IMR-90 (cell line): ENCODE data around the gene GATA5. TPM values are rescaled to one million over a fixed set of nuclear protein-coding genes. Genes with fewer than 3 reads are reported as not detected.

ENCODE experiments used
- ATAC-seq: fragments of 200-7000 bp; cut with Tn5 transposase; 2 replicates; pipeline ENCODE4 v1.9.1; 2020; ENCODE audit warnings: low read depth, mild to moderate bottlenecking, moderate library complexity
- BruUV-seq: library from RNA; stranded (reverse); fragments of 400-500 nt; replicated peaks from 2 replicates; lab custom pipeline; 2021; lab: Mats Ljungman, UMichigan
- CTCF ChIA-PET: fragments of 300-600 bp; formaldehyde crosslinking; extraction: SDS; loops from one replicate; lab custom pipeline; 2021; ENCODE audit warnings: antibody characterized with exemption; lab: Yijun Ruan, JAX
- POLR2A ChIA-PET: fragments of 300-600 bp; sonication (Branson Sonifier 250); formaldehyde crosslinking; loops from one replicate; lab custom pipeline; 2022; ENCODE audit warnings: antibody characterized with exemption; ENCODE audit not compliant: unreplicated experiment; lab: Charles Lee
- DNase-seq: peaks from one replicate; pipeline ENCODE4 v3.0.0; 2013
- H2AFZ ChIP-seq: replicated peaks from 2 replicates; pipeline ENCODE3; 2013; ENCODE audit warnings: low read length, mild to moderate bottlenecking; ENCODE audit not compliant: poor library complexity
- H2AK5ac ChIP-seq: 2 replicates; pipeline ENCODE4 v1.6.1; 2013; ENCODE audit warnings: low read depth, low read length, inconsistent platforms
- H2AK9ac ChIP-seq: replicated peaks from 2 replicates; pipeline ENCODE3; 2013; ENCODE audit warnings: mild to moderate bottlenecking, low read depth, low read length, moderate library complexity; ENCODE audit not compliant: poor library complexity
- H2BK120ac ChIP-seq: 2 replicates; pipeline ENCODE4 v1.6.1; 2013; ENCODE audit warnings: low read depth, low read length, inconsistent platforms
- H2BK15ac ChIP-seq: 3 replicates; pipeline ENCODE4 v1.6.1; 2013; ENCODE audit warnings: low read depth, low read length, inconsistent platforms
- H2BK20ac ChIP-seq: 2 replicates; pipeline ENCODE4 v1.6.1; 2013; ENCODE audit warnings: low read depth, mild to moderate bottlenecking, inconsistent platforms, low read length, moderate library complexity
- H2BK5ac ChIP-seq: 2 replicates; pipeline ENCODE4 v1.6.1; 2013; ENCODE audit warnings: mild to moderate bottlenecking, low read depth, low read length, inconsistent platforms; ENCODE audit not compliant: poor library complexity, severe bottlenecking
- H3K14ac ChIP-seq: replicated peaks from 2 replicates; pipeline ENCODE4 v1.6.1; 2013; ENCODE audit warnings: low read depth, low read length, inconsistent platforms
- H3K18ac ChIP-seq: 2 replicates; pipeline ENCODE4 v1.6.1; 2013; ENCODE audit warnings: low read depth, low read length, control low read depth
- H3K23ac ChIP-seq: 2 replicates; pipeline ENCODE4 v1.6.1; 2013; ENCODE audit warnings: low read depth, low read length, inconsistent platforms
- H3K27ac ChIP-seq: 2 replicates; pipeline ENCODE4 v1.5.1; 2013; ENCODE audit warnings: mild to moderate bottlenecking, control low read depth, low read length; ENCODE audit not compliant: insufficient read depth
- H3K27me3 ChIP-seq: 2 replicates; pipeline ENCODE4 v1.6.1; 2013; ENCODE audit warnings: low read length; ENCODE audit not compliant: control insufficient read depth, insufficient read depth
- H3K36me3 ChIP-seq: 2 replicates; pipeline ENCODE4 v1.6.1; 2013; ENCODE audit warnings: low read length, mixed read lengths; ENCODE audit not compliant: control insufficient read depth, insufficient read depth
- H3K4ac ChIP-seq: 2 replicates; pipeline ENCODE4 v1.6.1; 2013; ENCODE audit warnings: low read depth, low read length, inconsistent platforms
- H3K4me1 ChIP-seq: 2 replicates; pipeline ENCODE4 v1.6.1; 2013; ENCODE audit warnings: low read length, mixed read lengths; ENCODE audit not compliant: control insufficient read depth, insufficient read depth
- H3K4me2 ChIP-seq: 2 replicates; pipeline ENCODE4 v1.6.1; 2013; ENCODE audit warnings: low read depth, mild to moderate bottlenecking, control low read depth, low read length, moderate library complexity
- H3K4me3 ChIP-seq: 2 replicates; pipeline ENCODE4 v1.5.1; 2013; ENCODE audit warnings: low read depth, mild to moderate bottlenecking, control low read depth, low read length, moderate library complexity; ENCODE audit not compliant: insufficient read depth
- H3K56ac ChIP-seq: 2 replicates; pipeline ENCODE4 v1.6.1; 2013; ENCODE audit warnings: low read length, inconsistent platforms; ENCODE audit not compliant: insufficient read depth; ENCODE audit errors: extremely low read depth
- H3K79me1 ChIP-seq, 2 experiments: 2 replicates each; pipeline ENCODE4 v1.6.1; 2013; ENCODE audit warnings: low read length in 2 of 2, inconsistent platforms in 1 of 2, low read depth in 1 of 2
- H3K9ac ChIP-seq: 2 replicates; pipeline ENCODE4 v1.6.1; 2013; ENCODE audit warnings: low read depth, low read length, control low read depth
- H3K9me1 ChIP-seq: 2 replicates; pipeline ENCODE4 v1.6.1; 2013; ENCODE audit warnings: low read length, inconsistent platforms; ENCODE audit not compliant: insufficient read depth
- H3K9me3 ChIP-seq: 2 replicates; pipeline ENCODE4 v1.6.1; 2013; ENCODE audit warnings: low read length; ENCODE audit not compliant: control insufficient read depth, insufficient read depth
- H4K20me1 ChIP-seq: 2 replicates; pipeline ENCODE4 v1.6.1; 2013; ENCODE audit warnings: low read length, inconsistent platforms; ENCODE audit not compliant: insufficient read depth
- H4K5ac ChIP-seq: 2 replicates; pipeline ENCODE4 v1.6.1; 2013; ENCODE audit warnings: mild to moderate bottlenecking, low read depth, low read length, control low read depth
- H4K8ac ChIP-seq, 2 experiments: 2 replicates each; pipeline ENCODE4 v1.6.1; 2013; ENCODE audit warnings: low read depth in 2 of 2, low read length in 2 of 2, control low read depth in 1 of 2, inconsistent platforms in 1 of 2
- H4K91ac ChIP-seq: 2 replicates; pipeline ENCODE4 v1.6.1; 2013; ENCODE audit warnings: low read depth, low read length, inconsistent platforms; ENCODE audit not compliant: insufficient read depth
- BHLHE40 ChIP-seq: fragments of 150-350 bp; IDR thresholded peaks from 2 replicates; pipeline ENCODE4 v1.6.1; 2016; ENCODE audit warnings: mild to moderate bottlenecking, low read depth, low read length
- CEBPB ChIP-seq: IDR thresholded peaks from 2 replicates; pipeline ENCODE4 v1.6.1; 2012; ENCODE audit warnings: low read depth, low read length, improper control_type of control experiment
- CHD1 ChIP-seq: IDR thresholded peaks from 2 replicates; pipeline ENCODE4 v1.6.1; 2012; ENCODE audit warnings: low read depth, low read length, improper control_type of control experiment
- MAZ ChIP-seq: IDR thresholded peaks from 2 replicates; pipeline ENCODE4 v1.6.1; 2012; ENCODE audit warnings: low read depth, mild to moderate bottlenecking, low read length, improper control_type of control experiment, moderate library complexity, borderline replicate concordance
- NFE2L2 ChIP-seq: fragments of 150-350 bp; IDR thresholded peaks from 2 replicates; pipeline ENCODE4 v1.6.1; 2016; ENCODE audit warnings: low read depth, mild to moderate bottlenecking, low read length
- RAD21 ChIP-seq: IDR thresholded peaks from 2 replicates; pipeline ENCODE4 v1.6.1; 2012; ENCODE audit warnings: low read length, improper control_type of control experiment
- RCOR1 ChIP-seq: IDR thresholded peaks from 2 replicates; pipeline ENCODE4 v1.6.1; 2012; ENCODE audit warnings: mild to moderate bottlenecking, low read length, improper control_type of control experiment; ENCODE audit not compliant: insufficient replicate concordance
- RFX5 ChIP-seq: IDR thresholded peaks from 2 replicates; pipeline ENCODE4 v1.8.0; 2012; ENCODE audit warnings: low read depth, mild to moderate bottlenecking, low read length, moderate library complexity
- SMC3 ChIP-seq: fragments of 150-350 bp; IDR thresholded peaks from 2 replicates; pipeline ENCODE4 v1.6.1; 2016; ENCODE audit warnings: low read depth, mild to moderate bottlenecking, antibody characterized with exemption, low read length, moderate library complexity
- WGBS, 2 experiments: methylation state at CpG; one replicate each; pipeline versions ENCODE4 v1.1.5 to v1.1.7; 2013; ENCODE audit warnings: missing lambda C conversion rate in 2 of 2; ENCODE audit not compliant: insufficient read length in 1 of 2; ENCODE audit errors: extremely low coverage in 2 of 2; 5-methylcytosine and 5-hydroxymethylcytosine counted together
- dilution Hi-C: fragments of 300-500 bp; cut with HindIII; formaldehyde crosslinking; loops from one replicate; pipeline ENCODE4 v1.14.3; 2018; ENCODE audit warnings: low sequenced_read_pairs; ENCODE audit not compliant: unreplicated experiment
- in situ Hi-C: fragments of 300-500 bp; cut with MboI; formaldehyde crosslinking; loops from 3 replicates; pipeline ENCODE4 v1.14.3; 2019; ENCODE audit warnings: low sequenced_read_pairs, inconsistent platforms, mixed read lengths
- intact Hi-C: fragments of 100-400 bp; cut with micrococcal nuclease; formaldehyde crosslinking; loops from 2 replicates; pipeline ENCODE4 v1.10.0; 2022
- polyA plus RNA-seq, 3 experiments: library from polyadenylated mRNA; depleted of rRNA; stranded (reverse); fragments of >200 nt; gene quantifications; 2 replicates each; pipeline ENCODE4 v1.2.3, GENCODE V29; 2012; ENCODE audit warnings: low replicate concordance in 1 of 3
- total RNA-seq: library from RNA; depleted of rRNA; stranded (reverse); fragments of >200 nt; gene quantifications from 2 replicates; pipeline ENCODE4 v1.2.3, GENCODE V29; 2012
- TF ChIP-seq, protein P1 (sequence below): conservative IDR thresholded peaks from 2 replicates; pipeline ENCODE4 v1.5.1; 2012; ENCODE audit warnings: mild to moderate bottlenecking, low read depth, low read length, improper control_type of control experiment
- TF ChIP-seq, protein P2 (sequence below): fragments of 150-350 bp; IDR thresholded peaks from 2 replicates; pipeline ENCODE4 v1.6.1; 2016; ENCODE audit warnings: low read depth, mild to moderate bottlenecking, low read length, moderate library complexity, borderline replicate concordance
- TF ChIP-seq, protein P3 (sequence below): fragments of 150-350 bp; IDR thresholded peaks from 2 replicates; pipeline ENCODE4 v1.6.1; 2017; ENCODE audit warnings: mild to moderate bottlenecking, antibody characterized with exemption, low read length, low read depth

The GATA5 gene
- total and polyA plus RNA-seq, 2 of the 4 experiments (the other 2 are of a cell fraction), result not detected

DNA sequence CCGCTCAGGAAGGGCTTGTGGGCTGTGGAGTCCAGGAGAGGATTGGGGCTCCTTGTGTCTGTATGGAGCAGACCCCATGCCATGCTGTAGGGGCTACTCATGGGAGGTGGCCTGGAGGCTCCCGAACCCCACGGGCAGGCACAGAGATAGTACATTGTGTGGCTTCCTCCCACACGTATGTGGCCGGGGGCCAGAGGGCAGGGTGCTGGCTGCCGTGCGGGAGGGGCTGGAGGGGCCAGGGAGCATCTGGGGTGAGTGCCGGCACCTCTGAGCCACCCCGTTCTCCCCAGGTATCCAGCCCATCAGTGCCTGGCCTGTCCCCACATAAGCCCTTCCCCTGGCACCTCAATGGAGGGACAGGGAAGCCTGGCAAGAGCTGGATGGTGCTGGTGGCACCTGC is 56.0 kb downstream of the GATA5 start:
- H2AK9ac ChIP-seq, result no peak overlapping the region
- no peak overlapping the region for H4K5ac ChIP-seq
- no peaks in the 10 kb centered on the region for H3K9me3 ChIP-seq
- no peak overlapping the region for H3K27ac ChIP-seq
- no peak overlapping the region for H4K91ac ChIP-seq
- no peak overlapping the region for H3K4me3 ChIP-seq
- H2BK15ac ChIP-seq, result no peak overlapping the region
- no peak overlapping the region for H3K18ac ChIP-seq
- H3K23ac ChIP-seq, result no peak overlapping the region
- CTCF ChIA-PET, result no interaction called here
- H3K4me1 ChIP-seq, result no peaks in the 10 kb centered on the region
- TF ChIP-seq, protein P1, sequence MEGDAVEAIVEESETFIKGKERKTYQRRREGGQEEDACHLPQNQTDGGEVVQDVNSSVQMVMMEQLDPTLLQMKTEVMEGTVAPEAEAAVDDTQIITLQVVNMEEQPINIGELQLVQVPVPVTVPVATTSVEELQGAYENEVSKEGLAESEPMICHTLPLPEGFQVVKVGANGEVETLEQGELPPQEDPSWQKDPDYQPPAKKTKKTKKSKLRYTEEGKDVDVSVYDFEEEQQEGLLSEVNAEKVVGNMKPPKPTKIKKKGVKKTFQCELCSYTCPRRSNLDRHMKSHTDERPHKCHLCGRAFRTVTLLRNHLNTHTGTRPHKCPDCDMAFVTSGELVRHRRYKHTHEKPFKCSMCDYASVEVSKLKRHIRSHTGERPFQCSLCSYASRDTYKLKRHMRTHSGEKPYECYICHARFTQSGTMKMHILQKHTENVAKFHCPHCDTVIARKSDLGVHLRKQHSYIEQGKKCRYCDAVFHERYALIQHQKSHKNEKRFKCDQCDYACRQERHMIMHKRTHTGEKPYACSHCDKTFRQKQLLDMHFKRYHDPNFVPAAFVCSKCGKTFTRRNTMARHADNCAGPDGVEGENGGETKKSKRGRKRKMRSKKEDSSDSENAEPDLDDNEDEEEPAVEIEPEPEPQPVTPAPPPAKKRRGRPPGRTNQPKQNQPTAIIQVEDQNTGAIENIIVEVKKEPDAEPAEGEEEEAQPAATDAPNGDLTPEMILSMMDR, result no peak
- TF ChIP-seq CEBPB (no peak), RAD21 (no peak), NFE2L2 (no peak), SMC3 (no peak), RCOR1 (no peak), CHD1 (no peak), MAZ (no peak), RFX5 (no peak), BHLHE40 (no peak)
- TF ChIP-seq, protein P2, sequence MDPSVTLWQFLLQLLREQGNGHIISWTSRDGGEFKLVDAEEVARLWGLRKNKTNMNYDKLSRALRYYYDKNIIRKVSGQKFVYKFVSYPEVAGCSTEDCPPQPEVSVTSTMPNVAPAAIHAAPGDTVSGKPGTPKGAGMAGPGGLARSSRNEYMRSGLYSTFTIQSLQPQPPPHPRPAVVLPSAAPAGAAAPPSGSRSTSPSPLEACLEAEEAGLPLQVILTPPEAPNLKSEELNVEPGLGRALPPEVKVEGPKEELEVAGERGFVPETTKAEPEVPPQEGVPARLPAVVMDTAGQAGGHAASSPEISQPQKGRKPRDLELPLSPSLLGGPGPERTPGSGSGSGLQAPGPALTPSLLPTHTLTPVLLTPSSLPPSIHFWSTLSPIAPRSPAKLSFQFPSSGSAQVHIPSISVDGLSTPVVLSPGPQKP, result no peak
- TF ChIP-seq, protein P3, sequence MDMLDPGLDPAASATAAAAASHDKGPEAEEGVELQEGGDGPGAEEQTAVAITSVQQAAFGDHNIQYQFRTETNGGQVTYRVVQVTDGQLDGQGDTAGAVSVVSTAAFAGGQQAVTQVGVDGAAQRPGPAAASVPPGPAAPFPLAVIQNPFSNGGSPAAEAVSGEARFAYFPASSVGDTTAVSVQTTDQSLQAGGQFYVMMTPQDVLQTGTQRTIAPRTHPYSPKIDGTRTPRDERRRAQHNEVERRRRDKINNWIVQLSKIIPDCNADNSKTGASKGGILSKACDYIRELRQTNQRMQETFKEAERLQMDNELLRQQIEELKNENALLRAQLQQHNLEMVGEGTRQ, result no peak
- peaks cover 6% of the 10 kb centered on the region; the same call in 1 of the 2 replicates for H3K9me1 ChIP-seq
- H4K8ac ChIP-seq, result no peak overlapping the region
- dilution Hi-C loops (no loop called here), in situ Hi-C loops (no loop called here), intact Hi-C loops (no loop called here)
- H2BK5ac ChIP-seq, result no peak overlapping the region
- DNase-seq, result no peak
- no peak overlapping the region for H2BK120ac ChIP-seq
- no peak overlapping the region for H3K9ac ChIP-seq
- H2AK5ac ChIP-seq, result no peak overlapping the region
- no peak overlapping the region for H3K4me2 ChIP-seq
- H3K4ac ChIP-seq, result no peak overlapping the region
- H3K56ac ChIP-seq, result no peak overlapping the region
- POLR2A ChIA-PET, result no interaction called here
- no peak for ATAC-seq
- no peaks in the 10 kb centered on the region; the same call in 1 of the 2 replicates for H4K20me1 ChIP-seq
- no peak overlapping the region for H3K14ac ChIP-seq
- 80% methylated on average over 3 of the region's 9 CpGs; no CpG with 5 or more reads in 1 of the 2 experiments for WGBS, 2 experiments
- no peak overlapping the region for H2BK20ac ChIP-seq
- no peaks in the 10 kb centered on the region for H3K36me3 ChIP-seq
- no peak overlapping the region for H2AFZ ChIP-seq
- no peaks in the 10 kb centered on the region for H3K79me1 ChIP-seq
- no TSS peak for BruUV-seq
- H3K27me3 ChIP-seq, result peaks cover 17% of the 10 kb centered on the region; the same call in 1 of the 2 replicates
